Measurements from ENCODE around the gene ZNF383. TPM values are rescaled to one million over a fixed set of nuclear protein-coding genes. Genes with fewer than 3 reads are reported as not detected.
A peak's percentile ranks its signal among the peaks of the same experiment; 100 is the strongest.

ZNF383 gene
- total RNA-seq, 1 experiment from 2014 or later, result 8.4 TPM

- H3K36me3 Mint-ChIP-seq (ENCODE audit: insufficient read depth, unreplicated experiment), result peaks cover 11% of the 10 kb centered on the region
- intact Hi-C loops (cut with micrococcal nuclease; ENCODE audit: unreplicated experiment), result no loop called here
- no peak overlapping the region for H3K27ac Mint-ChIP-seq (ENCODE audit: unreplicated experiment)
- H3K9me3 Mint-ChIP-seq (ENCODE audit: low read depth, unreplicated experiment), result peaks cover 7% of the 10 kb centered on the region
- no peak for TF ChIP-seq CTCF (IDR thresholded peaks at IDR 0.05; ENCODE audit: unreplicated experiment)
- H3K4me3 Mint-ChIP-seq (ENCODE audit: low read depth, unreplicated experiment), result no peak overlapping the region
- no peak for DNase-seq
- BruUV-seq (replicated peaks), result no TSS peak
- H3K4me1 Mint-ChIP-seq (ENCODE audit: low read depth, unreplicated experiment), result no peaks in the 10 kb centered on the region
- no peaks in the 10 kb centered on the region for H3K27me3 Mint-ChIP-seq (ENCODE audit: unreplicated experiment)
- CTCF ChIA-PET, result no interaction called here
Measured at GRCh38 chr19:37197768-37198167, 20.2 kb upstream of the ZNF383 start.

GRCh38 chr19:37217480-37217774 is 587 bp upstream of the ZNF383 start:
- intact Hi-C loops (cut with micrococcal nuclease; ENCODE audit: unreplicated experiment), result no loop called here
- BruUV-seq (replicated peaks), result no TSS peak
- CTCF ChIA-PET, result no interaction called here
- Mint-ChIP-seq H3K4me3 (ENCODE audit: low read depth, unreplicated experiment) (peak overlapping the region; percentile 89), H3K27me3 (ENCODE audit: unreplicated experiment) (no peaks in the 10 kb centered on the region), H3K9me3 (ENCODE audit: low read depth, unreplicated experiment) (peaks cover 9% of the 10 kb centered on the region), H3K4me1 (ENCODE audit: low read depth, unreplicated experiment) (peaks cover 19% of the 10 kb centered on the region), H3K36me3 (ENCODE audit: insufficient read depth, unreplicated experiment) (peaks cover 17% of the 10 kb centered on the region), H3K27ac (ENCODE audit: unreplicated experiment) (peak overlapping the region; percentile 74)
- no peak for TF ChIP-seq CTCF (IDR thresholded peaks at IDR 0.05; ENCODE audit: unreplicated experiment)
- DNase-seq, result no peak

DNA sequence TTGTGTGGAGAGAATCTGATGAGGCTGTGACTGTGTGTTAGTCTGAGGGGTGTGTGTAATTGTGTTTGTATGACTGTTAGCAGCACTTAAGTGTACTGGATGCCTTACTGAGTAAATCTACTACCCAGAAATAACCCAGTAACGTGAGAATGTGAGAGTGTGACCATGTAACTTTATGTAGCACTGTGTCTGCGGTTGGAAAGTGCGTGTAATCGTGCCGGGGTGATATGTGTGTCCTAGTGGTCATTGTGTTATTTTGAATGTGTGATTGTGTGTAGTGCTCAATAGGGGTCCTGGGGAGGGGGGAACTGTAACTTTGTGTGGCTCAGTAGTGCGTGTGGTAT is 550 bp downstream of the ZNF383 start:
- Mint-ChIP-seq H3K27ac (ENCODE audit: unreplicated experiment) (peak overlapping the region; percentile 74), H3K27me3 (ENCODE audit: unreplicated experiment) (no peaks in the 10 kb centered on the region), H3K4me1 (ENCODE audit: low read depth, unreplicated experiment) (peaks cover 19% of the 10 kb centered on the region), H3K9me3 (ENCODE audit: low read depth, unreplicated experiment) (peaks cover 11% of the 10 kb centered on the region), H3K4me3 (ENCODE audit: low read depth, unreplicated experiment) (peak overlapping the region; percentile 89), H3K36me3 (ENCODE audit: insufficient read depth, unreplicated experiment) (peaks cover 17% of the 10 kb centered on the region)
- DNase-seq, result no peak
- TSS peak; percentile 55 for BruUV-seq (replicated peaks)
- TF ChIP-seq CTCF (IDR thresholded peaks at IDR 0.05; ENCODE audit: unreplicated experiment), result no peak
- intact Hi-C loops (cut with micrococcal nuclease; ENCODE audit: unreplicated experiment), result no loop called here
- CTCF ChIA-PET, result no interaction called here

DNA sequence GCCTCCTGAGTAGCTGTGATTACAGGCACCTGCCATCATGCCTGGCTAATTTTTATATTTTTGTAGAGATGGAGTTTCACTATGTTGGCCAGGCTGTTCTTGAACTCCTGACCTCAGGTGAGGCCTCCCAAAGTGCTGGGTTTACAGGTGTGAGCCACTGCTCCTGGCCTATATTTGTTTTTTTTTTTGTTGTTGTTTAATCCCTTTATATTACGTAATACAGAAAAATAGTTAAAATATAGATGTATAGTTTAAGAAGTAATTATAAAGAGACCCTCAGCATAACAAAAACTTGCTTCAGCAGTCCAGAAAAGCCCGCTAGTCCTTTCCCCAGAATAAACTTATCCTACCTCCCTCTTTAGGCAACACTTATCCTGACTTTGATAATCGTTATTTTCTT is 2.4 kb downstream of the ZNF383 start:
- peaks cover 19% of the 10 kb centered on the region for H3K4me1 Mint-ChIP-seq (ENCODE audit: low read depth, unreplicated experiment)
- H3K9me3 Mint-ChIP-seq (ENCODE audit: low read depth, unreplicated experiment), result peaks cover 12% of the 10 kb centered on the region
- H3K4me3 Mint-ChIP-seq (ENCODE audit: low read depth, unreplicated experiment), result no peak overlapping the region
- DNase-seq, result no peak
- CTCF ChIA-PET, result no interaction called here
- BruUV-seq (replicated peaks), result no TSS peak
- H3K27ac Mint-ChIP-seq (ENCODE audit: unreplicated experiment), result no peak overlapping the region
- intact Hi-C loops (cut with micrococcal nuclease; ENCODE audit: unreplicated experiment), result no loop called here
- no peak for TF ChIP-seq CTCF (IDR thresholded peaks at IDR 0.05; ENCODE audit: unreplicated experiment)
- no peaks in the 10 kb centered on the region for H3K27me3 Mint-ChIP-seq (ENCODE audit: unreplicated experiment)
- H3K36me3 Mint-ChIP-seq (ENCODE audit: insufficient read depth, unreplicated experiment), result peaks cover 25% of the 10 kb centered on the region

GRCh38 chr19:37221136-37221535 is 3.1 kb downstream of the ZNF383 start:
- H3K27ac Mint-ChIP-seq (ENCODE audit: unreplicated experiment), result no peak overlapping the region
- no peaks in the 10 kb centered on the region for H3K27me3 Mint-ChIP-seq (ENCODE audit: unreplicated experiment)
- CTCF ChIA-PET, result no interaction called here
- H3K36me3 Mint-ChIP-seq (ENCODE audit: insufficient read depth, unreplicated experiment), result peaks cover 33% of the 10 kb centered on the region
- H3K4me3 Mint-ChIP-seq (ENCODE audit: low read depth, unreplicated experiment), result no peak overlapping the region
- intact Hi-C loops (cut with micrococcal nuclease; ENCODE audit: unreplicated experiment), result no loop called here
- no TSS peak for BruUV-seq (replicated peaks)
- no peak for DNase-seq
- peaks cover 19% of the 10 kb centered on the region for H3K4me1 Mint-ChIP-seq (ENCODE audit: low read depth, unreplicated experiment)
- no peak for TF ChIP-seq CTCF (IDR thresholded peaks at IDR 0.05; ENCODE audit: unreplicated experiment)
- H3K9me3 Mint-ChIP-seq (ENCODE audit: low read depth, unreplicated experiment), result peaks cover 11% of the 10 kb centered on the region

Data from Calu3 (cell line).